RWPE1 (cell line): ENCODE data around the gene KLF3.
"Not testable (repeated sequence)": the region's sequence is repeated elsewhere in the genome, so short reads cannot be mapped to it uniquely, and the experiment has no call there.

Experiments used
- CTCF ChIA-PET: fragments of 350-600 bp; sonication (Branson Sonifier 250); formaldehyde crosslinking; extraction: SDS; loops from one replicate; lab custom pipeline; 2021; lab: Yijun Ruan, JAX
- POLR2A ChIA-PET: fragments of 400-600 bp; formaldehyde crosslinking; extraction: SDS; loops from one replicate; lab custom pipeline; 2020; ENCODE audit warnings: antibody characterized with exemption; ENCODE audit not compliant: low non-redundant PET; lab: Yijun Ruan, JAX
- DNase-seq: peaks from one replicate; pipeline ENCODE4 v3.0.0; 2012; ENCODE audit warnings: low spot score
- H3K27ac ChIP-seq: fragments of 450-650 bp; 2 replicates; pipeline ENCODE4 v1.5.1; 2017
- CTCF ChIP-seq: fragments of 450-650 bp; conservative IDR thresholded peaks from 2 replicates; pipeline ENCODE4 v1.5.1; 2017; ENCODE audit warnings: low read depth, mild to moderate bottlenecking

KLF3 gene

GRCh38 chr4:38620527-38621027 is 43.4 kb upstream of the KLF3 start:
- POLR2A ChIA-PET, result interaction anchor here (0.6 kb wide), 1 partner anchor 42 kb away, joined by 3 read pairs; no protein-coding TSS in a partner anchor
- H3K27ac ChIP-seq, result no peak overlapping the region
- DNase-seq, result no peak
- no peak for TF ChIP-seq CTCF
- CTCF ChIA-PET, result interaction anchor here (0.5 kb wide), 1 partner anchor 31 kb away, joined by 7 read pairs; no protein-coding TSS in a partner anchor

GRCh38 chr4:38621028-38621684 is 42.8 kb upstream of the KLF3 start:
- CTCF ChIA-PET, result no interaction called here
- DNase-seq, result peak; percentile 84
- no peak for TF ChIP-seq CTCF
- POLR2A ChIA-PET, result interaction anchor here (0.6 kb wide), 1 partner anchor 41 kb away, joined by 3 read pairs; no protein-coding TSS in a partner anchor
- H3K27ac ChIP-seq, result peak overlapping the region; percentile 88

- no peak for TF ChIP-seq CTCF
- POLR2A ChIA-PET, result no interaction called here
- no peak for DNase-seq
- H3K27ac ChIP-seq, result peak overlapping the region; percentile 88
- CTCF ChIA-PET, result no interaction called here
Measured at GRCh38 chr4:38621831-38622230, 42.2 kb upstream of the KLF3 start.

- peak overlapping the region; percentile 88 for H3K27ac ChIP-seq
- DNase-seq, CTCF ChIA-PET, POLR2A ChIA-PET: not testable (repeated sequence)
Measured at GRCh38 chr4:38622340-38622739, 41.7 kb upstream of the KLF3 start.

GRCh38 chr4:38623260-38623659 is 40.7 kb upstream of the KLF3 start:
- ChIA-PET CTCF (no interaction called here), POLR2A (no interaction called here)

GRCh38 chr4:38624311-38624710 is 39.7 kb upstream of the KLF3 start:
- DNase-seq, result no peak
- ChIA-PET POLR2A (no interaction called here), CTCF (no interaction called here)
- TF ChIP-seq CTCF, result no peak
- H3K27ac ChIP-seq, result no peak overlapping the region

More at GRCh38 chr4:38623260-38623659, 40.7 kb upstream of the KLF3 start:
- TF ChIP-seq CTCF, result no peak
- H3K27ac ChIP-seq, result no peak overlapping the region
- no peak for DNase-seq

GRCh38 chr4:38625508-38625907 is 38.5 kb upstream of the KLF3 start:
- CTCF ChIA-PET, result no interaction called here

GRCh38 chr4:38626901-38627444 is 37.0 kb upstream of the KLF3 start:
- DNase-seq, POLR2A ChIA-PET, H3K27ac ChIP-seq: not testable (repeated sequence)
- CTCF ChIA-PET, result interaction anchor here (0.6 kb wide), 1 partner anchor 437 kb away, joined by 3 read pairs; no protein-coding TSS in a partner anchor

More at GRCh38 chr4:38625508-38625907, 38.5 kb upstream of the KLF3 start:
- no peak for TF ChIP-seq CTCF
- DNase-seq, result no peak
- no peak overlapping the region for H3K27ac ChIP-seq
- POLR2A ChIA-PET, result no interaction called here
